Germinal center (tissue), 1 donor: ENCODE data around the gene CDYL.

ENCODE experiments used
- DNase-seq: peaks from one replicate; pipeline ENCODE4 v3.0.0; 2012; ENCODE audit warnings: mixed read lengths, low spot score

The CDYL gene

GRCh38 chr6:4908062-4908461 is 131.9 kb downstream of the CDYL start:
- DNase-seq: no peak

- DNase-seq: no peak
Measured at GRCh38 chr6:4909063-4909706, 133.0 kb downstream of the CDYL start.

- no peak for DNase-seq
Measured at GRCh38 chr6:4910037-4910760, 134.0 kb downstream of the CDYL start.

GRCh38 chr6:4912559-4912958 is 136.4 kb downstream of the CDYL start:
- DNase-seq: no peak

GRCh38 chr6:4913705-4914419 is 137.7 kb downstream of the CDYL start:
- DNase-seq: no peak

GRCh38 chr6:4914420-4915159 is 138.4 kb downstream of the CDYL start:
- DNase-seq: no peak

GRCh38 chr6:4916954-4917561 is 140.9 kb downstream of the CDYL start:
- DNase-seq: no peak

- no peak for DNase-seq
Measured at GRCh38 chr6:4920914-4921410, 144.8 kb downstream of the CDYL start.

GRCh38 chr6:4922488-4923037 is 146.4 kb downstream of the CDYL start:
- DNase-seq: no peak

- DNase-seq: no peak
Measured at GRCh38 chr6:4923081-4923480, 146.9 kb downstream of the CDYL start.

- no peak for DNase-seq
Measured at GRCh38 chr6:4924661-4925271, 148.6 kb downstream of the CDYL start.

- DNase-seq: no peak
Measured at GRCh38 chr6:4925580-4925979, 149.4 kb downstream of the CDYL start.

- no peak for DNase-seq
Measured at GRCh38 chr6:4928426-4928825, 152.2 kb downstream of the CDYL start.

- DNase-seq: no peak
Measured at GRCh38 chr6:4929097-4929718, 153.0 kb downstream of the CDYL start.

- DNase-seq: no peak
Measured at GRCh38 chr6:4930025-4930691, 154.0 kb downstream of the CDYL start.

- no peak for DNase-seq
Measured at GRCh38 chr6:4931530-4932227, 155.5 kb downstream of the CDYL start.

- no peak for DNase-seq
Measured at GRCh38 chr6:4932228-4932903, 156.2 kb downstream of the CDYL start.

GRCh38 chr6:4935486-4935885 is 159.3 kb downstream of the CDYL start:
- DNase-seq: no peak
